GM23338 (cell line): Measurements from ENCODE around the gene IGF2BP3. TPM values are rescaled to one million over a fixed set of nuclear protein-coding genes. Genes with fewer than 3 reads are reported as not detected.

Experiments used
- ATAC-seq: fragments of 200-7000 bp; cut with Tn5 transposase; 3 replicates; pipeline ENCODE4 v1.9.1; 2020
- DNase-seq: peaks from one replicate; pipeline ENCODE4 v3.0.0-alpha.2; 2015; ENCODE audit warnings: low spot score
- H2AFZ ChIP-seq: fragments of 200-600 bp; sonication (generic); 2 replicates; pipeline ENCODE4 v1.8.0; 2016; ENCODE audit warnings: antibody characterized with exemption, mild to moderate bottlenecking, moderate library complexity
- H3F3A ChIP-seq: fragments of 200-600 bp; sonication (generic); replicated peaks from 2 replicates; pipeline ENCODE4 v1.8.0; 2017; ENCODE audit warnings: antibody characterized with exemption, mixed run types, low read depth
- H3K27ac ChIP-seq: fragments of 200-600 bp; sonication (generic); 2 replicates; pipeline ENCODE4 v1.6.1; 2016; ENCODE audit warnings: low read depth
- H3K27me3 ChIP-seq: fragments of 200-600 bp; sonication (generic); 2 replicates; pipeline ENCODE4 v1.8.0; 2016; ENCODE audit warnings: mild to moderate bottlenecking, mixed run types, moderate library complexity; ENCODE audit not compliant: insufficient read depth
- H3K36me3 ChIP-seq: fragments of 200-600 bp; sonication (generic); 2 replicates; pipeline ENCODE4 v1.8.0; 2016; ENCODE audit warnings: mild to moderate bottlenecking; ENCODE audit not compliant: insufficient read depth
- H3K4me1 ChIP-seq: fragments of 200-600 bp; sonication (generic); 2 replicates; pipeline ENCODE4 v1.8.0; 2016; ENCODE audit warnings: mild to moderate bottlenecking, moderate library complexity; ENCODE audit not compliant: insufficient read depth
- H3K4me2 ChIP-seq: fragments of 200-600 bp; sonication (generic); 2 replicates; pipeline ENCODE4 v1.7.1; 2017; ENCODE audit warnings: mixed run types
- H3K4me3 ChIP-seq: fragments of 200-600 bp; sonication (generic); 2 replicates; pipeline ENCODE4 v1.6.1; 2016; ENCODE audit warnings: mixed run types
- H3K79me2 ChIP-seq: fragments of 200-600 bp; sonication (generic); replicated peaks from 2 replicates; pipeline ENCODE4 v1.8.0; 2017; ENCODE audit warnings: mild to moderate bottlenecking; ENCODE audit not compliant: insufficient read depth
- H3K9me2 ChIP-seq: fragments of 200-600 bp; sonication (generic); 2 replicates; pipeline ENCODE4 v1.8.0; 2017; ENCODE audit not compliant: insufficient read depth
- H4K20me1 ChIP-seq: fragments of 200-600 bp; sonication (generic); replicated peaks from 2 replicates; pipeline ENCODE4 v1.8.0; 2017; ENCODE audit warnings: mild to moderate bottlenecking; ENCODE audit not compliant: insufficient read depth
- H3K27ac Mint-ChIP-seq: 2 replicates; pipeline ENCODE4 v1.8.0; 2020; ENCODE audit warnings: inconsistent platforms, mild to moderate bottlenecking, moderate library complexity, mixed read lengths
- H3K27me3 Mint-ChIP-seq: 3 replicates; pipeline ENCODE4 v1.8.0; 2022; ENCODE audit warnings: low read depth, mild to moderate bottlenecking, moderate library complexity, mixed read lengths, inconsistent platforms; ENCODE audit not compliant: insufficient read depth, poor library complexity
- H3K36me3 Mint-ChIP-seq: 3 replicates; pipeline ENCODE4 v1.8.0; 2021; ENCODE audit warnings: low read depth, mild to moderate bottlenecking, inconsistent platforms, moderate library complexity, mixed read lengths
- H3K4me1 Mint-ChIP-seq: 3 replicates; pipeline ENCODE4 v1.8.0; 2020; ENCODE audit warnings: mild to moderate bottlenecking, inconsistent platforms, mixed read lengths
- H3K4me3 Mint-ChIP-seq: 3 replicates; pipeline ENCODE4 v1.8.0; 2021; ENCODE audit warnings: moderate library complexity, mild to moderate bottlenecking, inconsistent platforms, mixed read lengths
- H3K9me3 Mint-ChIP-seq: 3 replicates; pipeline ENCODE4 v1.8.0; 2020; ENCODE audit warnings: moderate library complexity, mild to moderate bottlenecking, inconsistent platforms, mixed read lengths
- CREB1 ChIP-seq: fragments of 250-450 bp; sonication (Bioruptor Pico); IDR thresholded peaks from 2 replicates; pipeline ENCODE4 v1.5.0; 2020; ENCODE audit warnings: low read depth, mild to moderate bottlenecking, moderate library complexity
- CTCF ChIP-seq, 2 experiments: fragments of 200-600 bp in 1 of 2; sonication (generic) in 1 of 2; conservative IDR thresholded peaks; 2 replicates each; pipeline versions ENCODE4 v1.5.1 to v1.6.1; 2016 to 2017; ENCODE audit warnings: antibody characterized with exemption in 2 of 2, low read depth in 2 of 2, mild to moderate bottlenecking in 2 of 2, moderate library complexity in 1 of 2
- ETS1 ChIP-seq: IDR thresholded peaks from 2 replicates; pipeline ENCODE4 v1.6.1; 2016; ENCODE audit warnings: antibody characterized with exemption
- EZH2 ChIP-seq: fragments of 200-600 bp; sonication (generic); IDR thresholded peaks from one replicate; pipeline ENCODE4 v1.8.0; 2017; ENCODE audit warnings: antibody characterized with exemption, mild to moderate bottlenecking, low read depth; ENCODE audit not compliant: unreplicated experiment
- EZH2phosphoT487 ChIP-seq: fragments of 200-600 bp; sonication (generic); IDR thresholded peaks from one replicate; pipeline ENCODE4 v1.8.1; 2018; ENCODE audit warnings: antibody characterized with exemption; ENCODE audit not compliant: unreplicated experiment
- JUNB ChIP-seq: IDR thresholded peaks from one replicate; pipeline ENCODE4 v1.6.1; 2016; ENCODE audit warnings: antibody characterized with exemption; ENCODE audit not compliant: unreplicated experiment
- NANOG ChIP-seq: IDR thresholded peaks from 2 replicates; pipeline ENCODE4 v1.6.1; 2016; ENCODE audit warnings: antibody characterized with exemption, borderline replicate concordance
- POLR2AphosphoS5 ChIP-seq: IDR thresholded peaks from 2 replicates; pipeline ENCODE4 v1.6.1; 2016; ENCODE audit warnings: antibody characterized with exemption, low read depth
- REST ChIP-seq: IDR thresholded peaks from one replicate; pipeline ENCODE4 v1.6.1; 2018; ENCODE audit warnings: antibody characterized with exemption; ENCODE audit not compliant: unreplicated experiment
- STAT1 ChIP-seq: IDR thresholded peaks from one replicate; pipeline ENCODE4 v1.6.1; 2016; ENCODE audit warnings: antibody characterized with exemption; ENCODE audit not compliant: unreplicated experiment
- ZNF114 ChIP-seq: fragments of 250-450 bp; sonication (Bioruptor Pico); IDR thresholded peaks from 2 replicates; pipeline ENCODE4 v1.5.0; 2020; ENCODE audit warnings: mild to moderate bottlenecking, moderate library complexity
- ZNF331 ChIP-seq: fragments of 250-450 bp; sonication (Bioruptor Pico); IDR thresholded peaks from 2 replicates; pipeline ENCODE4 v1.5.0; 2020; ENCODE audit warnings: low read depth, mild to moderate bottlenecking, moderate library complexity
- ZNF462 ChIP-seq: fragments of 250-450 bp; sonication (Bioruptor Pico); IDR thresholded peaks from 2 replicates; pipeline ENCODE4 v1.5.0; 2020; ENCODE audit warnings: mild to moderate bottlenecking, moderate library complexity
- polyA plus RNA-seq: library from polyadenylated mRNA; unstranded; fragments of >200 nt; fragmentation: Nextera tagmentation; extraction: Ambion mirVana; gene quantifications from 2 replicates; pipeline ENCODE4 v1.2.1, GENCODE V29; 2016
- total RNA-seq: library from RNA; depleted of rRNA; stranded (reverse); fragments of >200 nt; shearing (Covaris generic); gene quantifications from 2 replicates; pipeline ENCODE4 v1.2.3, GENCODE V29; 2014

IGF2BP3 gene
- total and polyA plus RNA-seq, 2 experiments from 2014 or later, result 52.0 to 183 TPM

- Mint-ChIP-seq H3K27me3 (no peaks in the 10 kb centered on the region), H3K36me3 (no peaks in the 10 kb centered on the region), H3K4me3 (no peak overlapping the region), H3K27ac (no peak overlapping the region), H3K9me3 (no peaks in the 10 kb centered on the region), H3K4me1 (no peaks in the 10 kb centered on the region)
- Histone ChIP-seq H3K36me3 (no peaks in the 10 kb centered on the region), H3K4me2 (no peak overlapping the region), H3F3A (no peaks in the 10 kb centered on the region), H3K27me3 (no peaks in the 10 kb centered on the region), H3K9me2 (no peaks in the 10 kb centered on the region), H3K27ac (no peak overlapping the region), H3K4me1 (no peaks in the 10 kb centered on the region), H3K4me3 (no peak overlapping the region), H4K20me1 (no peaks in the 10 kb centered on the region), H2AFZ (no peak overlapping the region), H3K79me2 (no peaks in the 10 kb centered on the region)
- DNase-seq (no peak), ATAC-seq (no peak)
- no peak for TF ChIP-seq NANOG
- no peak for TF ChIP-seq ZNF114 (CRISPR knock-in tag)
- no peak for TF ChIP-seq REST
- TF ChIP-seq ZNF462 (CRISPR knock-in tag), result no peak
- TF ChIP-seq CTCF (conservative IDR thresholded peaks at IDR 0.05; ENCODE audit: low read depth in 2 of 2), result no peak
- no peak for TF ChIP-seq EZH2phosphoT487
- TF ChIP-seq CREB1, result no peak
- TF ChIP-seq JUNB, result no peak
- no peak for TF ChIP-seq STAT1
- TF ChIP-seq ETS1, result no peak
- TF ChIP-seq POLR2AphosphoS5, result no peak
- no peak for TF ChIP-seq ZNF331 (CRISPR knock-in tag)
- TF ChIP-seq EZH2, result no peak
Observed at GRCh38 chr7:23264916-23265458, 205.3 kb downstream of the IGF2BP3 start.
